NCI-H2227 (cell line): Measurements from ENCODE around the gene ADNP2.

Experiments
- DNase-seq: peaks from one replicate; lab custom pipeline; 2025; ENCODE audit not compliant: unreplicated experiment; lab: John Stamatoyannopoulos, UW

ADNP2 gene

DNA sequence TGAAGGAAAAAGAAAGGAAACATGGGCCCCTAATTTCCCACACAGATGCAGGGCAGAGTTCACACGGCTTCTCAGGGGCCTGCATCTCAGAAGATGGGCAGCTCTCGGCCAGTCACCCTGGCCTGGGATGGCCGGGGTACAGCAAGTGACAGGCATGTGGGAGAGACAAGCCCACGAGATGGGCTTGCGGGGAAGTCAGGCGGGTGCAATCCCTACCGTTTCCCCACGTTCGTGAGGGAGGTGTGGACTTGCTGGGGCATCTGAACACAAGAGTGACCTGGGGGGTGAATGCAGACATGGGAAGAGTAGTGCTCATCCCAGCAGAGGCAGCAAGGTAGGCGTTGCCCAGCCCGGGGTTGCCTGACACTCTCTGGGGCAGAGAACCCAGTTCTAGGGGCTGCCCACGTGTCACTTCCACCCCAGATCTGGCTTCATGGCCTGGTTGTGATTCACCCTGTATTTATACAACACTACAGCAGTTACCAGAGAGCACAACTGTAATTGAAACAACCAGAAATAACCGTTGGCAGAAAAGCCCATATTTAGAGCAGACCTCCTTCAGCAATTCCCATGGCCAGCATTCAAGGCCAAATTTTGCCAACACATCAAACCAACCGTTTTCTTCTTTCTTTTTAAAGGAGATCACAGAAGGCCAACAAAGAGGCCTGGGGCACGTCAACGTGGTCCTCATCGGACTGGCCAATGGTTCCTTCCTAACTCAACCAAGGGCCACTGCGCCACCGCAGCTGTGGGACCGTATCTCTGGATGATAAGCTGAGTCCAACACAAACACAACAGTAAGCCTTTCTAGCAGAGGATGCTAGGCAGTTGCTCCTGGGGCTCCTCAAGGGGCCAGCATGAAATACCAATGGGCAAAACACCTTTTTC is 79.8 kb downstream of the ADNP2 start:
- no peak for DNase-seq

- DNase-seq, result no peak
Measured at GRCh38 chr18:80189531-80189865, 80.4 kb downstream of the ADNP2 start.
